Lower leg skin (tissue), 3 donors: Measurements from ENCODE around the gene PTGR2.
"Not testable (repeated sequence)": the region's sequence is repeated elsewhere in the genome, so short reads cannot be mapped to it uniquely, and the experiment has no call there.

Source experiments
- CTCF ChIP-seq, 3 donors: fragments of 450-650 bp; IDR thresholded peaks; one replicate each; pipeline ENCODE4 v1.5.1; 2016; ENCODE audit warnings: antibody characterized with exemption in 3 of 3, mild to moderate bottlenecking in 3 of 3, moderate library complexity in 2 of 3
- POLR2A ChIP-seq, 2 donors: fragments of 450-650 bp; IDR thresholded peaks; one replicate each; pipeline ENCODE4 v1.6.1; 2016 to 2017; ENCODE audit warnings: antibody characterized with exemption in 2 of 2, mild to moderate bottlenecking in 1 of 2, moderate library complexity in 1 of 2

GRCh38 chr14:73894180-73894687 is 42.6 kb downstream of the PTGR2 start:
- not testable (repeated sequence) for TF ChIP-seq CTCF, POLR2A (IDR thresholded peaks at IDR 0.05)
